Measurements from ENCODE around the gene CDKN1B. TPM values are rescaled to one million over a fixed set of nuclear protein-coding genes. Genes with fewer than 3 reads are reported as not detected.

The CDKN1B gene
- total RNA-seq, 3 donors from 2014 or later (not counting 1 experiment from before 2014, with no cell fraction given): 119 to 207 (median 130) TPM

GRCh38 chr12:12681061-12681765 lies 36.0 kb upstream of the CDKN1B start:
- no peaks in the 10 kb centered on the region for H3K9me3 ChIP-seq (ENCODE audit: control insufficient read depth, insufficient read depth, low read length)
- Mint-ChIP-seq H3K27me3 (ENCODE audit: low read depth in 2 of 2) (peaks cover 0 to 6% of the 10 kb centered on the region in 2 donors), H3K36me3 (no peaks in the 10 kb centered on the region), H3K9me3 (no peaks in the 10 kb centered on the region), H3K4me3 (no peak overlapping the region), H3K27ac (no peak overlapping the region), H3K4me1 (no peaks in the 10 kb centered on the region)
- DNase-seq (no peak), ATAC-seq (no peak)
- no peaks in the 10 kb centered on the region for H3K27me3 ChIP-seq (ENCODE audit: control insufficient read depth, insufficient read depth, low read length)
- no peaks in the 10 kb centered on the region for H3K36me3 ChIP-seq (ENCODE audit: control insufficient read depth, insufficient read depth, low read length)
- H3K27ac ChIP-seq (ENCODE audit: low read length): no peak overlapping the region
- H3K4me1 ChIP-seq (ENCODE audit: control insufficient read depth, insufficient read depth, low read length): no peaks in the 10 kb centered on the region
- intact Hi-C loops (cut with micrococcal nuclease): no loop called here
- no peak overlapping the region for H3K4me3 ChIP-seq (ENCODE audit: low read length)
- no peak for TF ChIP-seq CTCF (IDR thresholded peaks at IDR 0.05)
- WGBS (ENCODE audit: insufficient coverage): 89% methylated on average over 4 of the region's 5 CpGs

GRCh38 chr12:12682284-12682683 lies 34.9 kb upstream of the CDKN1B start:
- H3K27me3 ChIP-seq (ENCODE audit: control insufficient read depth, insufficient read depth, low read length): no peaks in the 10 kb centered on the region
- H3K4me3 ChIP-seq (ENCODE audit: low read length): no peak overlapping the region
- intact Hi-C loops (cut with micrococcal nuclease): no loop called here
- no peak for DNase-seq
- no peak for TF ChIP-seq CTCF (IDR thresholded peaks at IDR 0.05)
- H3K36me3 ChIP-seq (ENCODE audit: control insufficient read depth, insufficient read depth, low read length): no peaks in the 10 kb centered on the region
- Mint-ChIP-seq H3K4me3 (no peak overlapping the region), H3K36me3 (no peaks in the 10 kb centered on the region), H3K27me3 (ENCODE audit: low read depth in 2 of 2) (peaks cover 0 to 6% of the 10 kb centered on the region in 2 donors), H3K9me3 (no peaks in the 10 kb centered on the region), H3K4me1 (no peaks in the 10 kb centered on the region), H3K27ac (no peak overlapping the region)
- H3K4me1 ChIP-seq (ENCODE audit: control insufficient read depth, insufficient read depth, low read length): no peaks in the 10 kb centered on the region
- no peaks in the 10 kb centered on the region for H3K9me3 ChIP-seq (ENCODE audit: control insufficient read depth, insufficient read depth, low read length)
- no peak overlapping the region for H3K27ac ChIP-seq (ENCODE audit: low read length)
- no peak for ATAC-seq

- H3K36me3 ChIP-seq (ENCODE audit: control insufficient read depth, insufficient read depth, low read length): no peaks in the 10 kb centered on the region
- Mint-ChIP-seq H3K27ac (no peak overlapping the region), H3K4me1 (no peaks in the 10 kb centered on the region), H3K36me3 (no peaks in the 10 kb centered on the region), H3K9me3 (no peaks in the 10 kb centered on the region), H3K27me3 (ENCODE audit: low read depth in 2 of 2) (peaks cover 0 to 6% of the 10 kb centered on the region in 2 donors), H3K4me3 (no peak overlapping the region)
- H3K9me3 ChIP-seq (ENCODE audit: control insufficient read depth, insufficient read depth, low read length): no peaks in the 10 kb centered on the region
- H3K4me1 ChIP-seq (ENCODE audit: control insufficient read depth, insufficient read depth, low read length): no peaks in the 10 kb centered on the region
- no peak for TF ChIP-seq CTCF (IDR thresholded peaks at IDR 0.05)
- no peaks in the 10 kb centered on the region for H3K27me3 ChIP-seq (ENCODE audit: control insufficient read depth, insufficient read depth, low read length)
- no peak overlapping the region for H3K4me3 ChIP-seq (ENCODE audit: low read length)
- 96% methylated on average over 4 of the region's 4 CpGs for WGBS (ENCODE audit: insufficient coverage)
- ATAC-seq (no peak), DNase-seq (no peak)
- intact Hi-C loops (cut with micrococcal nuclease): no loop called here
- H3K27ac ChIP-seq (ENCODE audit: low read length): no peak overlapping the region
Measured at GRCh38 chr12:12683136-12683697, 34.0 kb upstream of the CDKN1B start.

GRCh38 chr12:12683725-12684124 lies 33.4 kb upstream of the CDKN1B start:
- Mint-ChIP-seq H3K27ac (no peak overlapping the region), H3K4me3 (no peak overlapping the region), H3K36me3 (no peaks in the 10 kb centered on the region), H3K4me1 (no peaks in the 10 kb centered on the region), H3K27me3 (ENCODE audit: low read depth in 2 of 2) (peaks cover 0 to 6% of the 10 kb centered on the region in 2 donors), H3K9me3 (no peaks in the 10 kb centered on the region)
- no peak for TF ChIP-seq CTCF (IDR thresholded peaks at IDR 0.05)
- no peak overlapping the region for H3K4me3 ChIP-seq (ENCODE audit: low read length)
- H3K4me1 ChIP-seq (ENCODE audit: control insufficient read depth, insufficient read depth, low read length): no peaks in the 10 kb centered on the region
- no peaks in the 10 kb centered on the region for H3K27me3 ChIP-seq (ENCODE audit: control insufficient read depth, insufficient read depth, low read length)
- DNase-seq (no peak), ATAC-seq (no peak)
- H3K36me3 ChIP-seq (ENCODE audit: control insufficient read depth, insufficient read depth, low read length): no peaks in the 10 kb centered on the region
- WGBS (ENCODE audit: insufficient coverage): 100% methylated on average over 3 of the region's 3 CpGs
- H3K27ac ChIP-seq (ENCODE audit: low read length): no peak overlapping the region
- intact Hi-C loops (cut with micrococcal nuclease): no loop called here
- no peaks in the 10 kb centered on the region for H3K9me3 ChIP-seq (ENCODE audit: control insufficient read depth, insufficient read depth, low read length)
